ENCODE measurements around the gene RALBP1. TPM values are rescaled to one million over a fixed set of nuclear protein-coding genes. Genes with fewer than 3 reads are reported as not detected.

Gene RALBP1
- total RNA-seq, 4 donors from 2014 or later: 60.2 to 97.6 (median 72.2) TPM

GRCh38 chr18:9513971-9514512 is 38.7 kb downstream of the RALBP1 start:
- TF ChIP-seq, protein P1, sequence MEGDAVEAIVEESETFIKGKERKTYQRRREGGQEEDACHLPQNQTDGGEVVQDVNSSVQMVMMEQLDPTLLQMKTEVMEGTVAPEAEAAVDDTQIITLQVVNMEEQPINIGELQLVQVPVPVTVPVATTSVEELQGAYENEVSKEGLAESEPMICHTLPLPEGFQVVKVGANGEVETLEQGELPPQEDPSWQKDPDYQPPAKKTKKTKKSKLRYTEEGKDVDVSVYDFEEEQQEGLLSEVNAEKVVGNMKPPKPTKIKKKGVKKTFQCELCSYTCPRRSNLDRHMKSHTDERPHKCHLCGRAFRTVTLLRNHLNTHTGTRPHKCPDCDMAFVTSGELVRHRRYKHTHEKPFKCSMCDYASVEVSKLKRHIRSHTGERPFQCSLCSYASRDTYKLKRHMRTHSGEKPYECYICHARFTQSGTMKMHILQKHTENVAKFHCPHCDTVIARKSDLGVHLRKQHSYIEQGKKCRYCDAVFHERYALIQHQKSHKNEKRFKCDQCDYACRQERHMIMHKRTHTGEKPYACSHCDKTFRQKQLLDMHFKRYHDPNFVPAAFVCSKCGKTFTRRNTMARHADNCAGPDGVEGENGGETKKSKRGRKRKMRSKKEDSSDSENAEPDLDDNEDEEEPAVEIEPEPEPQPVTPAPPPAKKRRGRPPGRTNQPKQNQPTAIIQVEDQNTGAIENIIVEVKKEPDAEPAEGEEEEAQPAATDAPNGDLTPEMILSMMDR (IDR thresholded peaks at IDR 0.05): no peak
- DNase-seq (ENCODE audit: low spot score): no peak
- ATAC-seq (ENCODE audit: low FRiP score): no peak

DNA sequence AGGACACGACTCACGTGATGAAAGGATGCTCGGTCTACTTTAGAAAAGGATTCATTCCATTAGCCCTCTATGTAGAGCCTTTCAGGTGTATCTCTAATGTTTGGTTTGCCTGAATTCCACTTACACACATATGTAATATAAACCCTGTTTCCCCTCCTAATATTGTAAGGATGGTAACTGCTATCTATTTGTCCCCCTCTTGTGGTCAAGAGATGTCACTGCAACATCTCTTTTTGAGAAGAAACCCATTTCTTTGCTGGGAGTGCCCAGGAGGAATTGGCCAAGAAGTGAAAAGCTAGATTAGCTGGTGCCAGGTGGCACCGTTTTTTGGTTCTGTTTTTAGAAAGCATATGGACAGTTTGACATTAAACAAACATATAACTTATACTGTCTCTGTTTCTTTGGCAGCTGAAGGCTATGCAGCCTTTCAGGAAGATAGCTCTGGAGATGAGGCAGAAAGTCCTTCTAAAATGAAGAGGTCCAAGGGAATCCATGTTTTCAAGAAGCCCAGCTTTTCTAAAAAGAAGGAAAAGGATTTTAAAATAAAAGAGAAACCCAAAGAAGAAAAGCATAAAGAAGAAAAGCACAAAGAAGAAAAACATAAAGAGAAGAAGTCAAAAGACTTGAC is 41.2 kb downstream of the RALBP1 start:
- TF ChIP-seq, protein P1 (IDR thresholded peaks at IDR 0.05): peak in 1 of 3 donors; percentile 34
- DNase-seq (ENCODE audit: low spot score): no peak

DNA sequence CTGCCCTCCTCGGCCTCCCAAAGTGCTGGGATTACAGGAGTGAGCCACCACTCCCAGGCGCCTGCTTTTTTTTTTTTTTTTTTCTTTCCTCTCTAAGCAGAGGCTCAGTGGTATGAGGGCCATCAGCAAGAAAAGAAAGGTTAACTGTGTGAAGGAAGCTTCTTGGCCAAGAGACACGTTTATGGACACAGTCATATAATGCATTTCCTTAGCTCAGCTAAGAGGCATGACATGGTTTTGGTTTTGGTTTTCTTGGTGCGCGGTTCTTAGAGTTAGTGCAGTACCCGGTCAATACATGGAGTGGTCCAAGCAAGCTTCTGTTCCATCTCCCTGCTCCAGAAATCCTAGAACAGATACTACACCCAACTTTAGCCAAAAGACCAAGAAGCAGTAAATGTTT is 42.6 kb downstream of the RALBP1 start:
- DNase-seq (ENCODE audit: low spot score) (no peak), ATAC-seq (ENCODE audit: low FRiP score) (no peak)
- TF ChIP-seq, protein P1 (IDR thresholded peaks at IDR 0.05): no peak

More for the DNA sequence above, 41.2 kb downstream of the RALBP1 start:
- no peak for ATAC-seq (ENCODE audit: low FRiP score)

DNA sequence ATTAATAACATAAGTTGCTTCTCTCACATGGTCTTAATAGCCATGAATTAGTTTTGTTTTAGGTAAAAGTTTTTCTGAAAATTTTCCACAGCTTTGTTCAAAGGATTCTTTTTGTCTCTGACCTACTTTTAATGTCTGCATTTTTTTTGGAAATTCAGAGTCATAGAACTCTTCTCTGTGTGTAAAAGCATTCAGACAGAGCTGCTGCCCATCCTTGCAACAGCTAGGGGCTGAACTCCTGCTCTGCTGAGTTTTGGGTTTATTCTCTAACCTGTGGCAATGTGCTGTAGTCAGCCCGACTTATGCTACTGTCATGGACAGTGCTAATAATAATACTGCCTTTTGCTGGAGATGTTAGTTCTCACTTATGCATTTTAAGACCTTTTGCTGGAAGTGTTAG is 44.1 kb downstream of the RALBP1 start:
- DNase-seq (ENCODE audit: low spot score): no peak
- TF ChIP-seq, protein P1 (IDR thresholded peaks at IDR 0.05): no peak
- ATAC-seq (ENCODE audit: low FRiP score): no peak

DNA sequence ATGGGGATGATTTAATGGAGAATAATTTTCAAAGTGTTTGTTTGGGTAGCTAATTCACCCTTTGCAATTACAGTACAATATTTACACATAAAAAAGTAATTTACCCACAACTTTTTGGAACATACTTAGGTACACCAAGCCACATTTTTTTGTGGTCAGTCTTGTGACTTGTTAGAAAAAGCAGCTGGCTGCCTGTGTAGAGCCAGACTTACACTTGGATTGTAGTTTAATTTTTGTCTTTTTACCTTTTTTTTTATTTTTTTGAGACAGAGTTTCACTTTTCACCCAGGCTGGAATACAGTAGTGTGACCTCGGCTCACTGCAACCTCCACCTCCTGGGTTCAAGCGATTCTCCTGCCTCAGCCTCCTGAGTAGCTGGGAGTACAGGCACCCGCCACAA is 45.4 kb downstream of the RALBP1 start:
- ATAC-seq (ENCODE audit: low FRiP score) (no peak), DNase-seq (ENCODE audit: low spot score) (no peak)
- TF ChIP-seq, protein P1 (IDR thresholded peaks at IDR 0.05): no peak

DNA sequence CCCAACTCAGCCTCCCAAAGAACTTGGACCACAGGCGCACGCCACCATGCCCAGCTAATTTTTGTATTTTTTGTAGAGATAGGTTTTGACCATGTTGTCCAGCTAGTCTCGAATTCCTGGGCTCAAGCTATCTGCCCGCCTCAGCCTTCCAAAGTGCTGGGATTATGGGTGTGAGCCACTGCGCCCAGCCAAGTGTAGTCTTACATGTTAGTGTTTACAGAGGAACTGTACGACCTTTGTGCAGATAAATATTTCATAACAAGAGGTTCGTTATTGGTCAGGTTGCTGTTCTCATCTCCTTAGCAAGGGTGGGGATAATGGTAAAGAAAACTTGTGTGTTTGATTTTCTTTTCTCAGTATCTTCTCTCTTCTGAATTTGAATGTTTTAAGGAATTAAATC is 46.5 kb downstream of the RALBP1 start:
- DNase-seq (ENCODE audit: low spot score) (no peak), ATAC-seq (ENCODE audit: low FRiP score) (no peak)
- TF ChIP-seq, protein P1 (IDR thresholded peaks at IDR 0.05): no peak

GRCh38 chr18:9522952-9523351 is 47.6 kb downstream of the RALBP1 start:
- TF ChIP-seq, protein P1 (IDR thresholded peaks at IDR 0.05): no peak
- no peak for ATAC-seq (ENCODE audit: low FRiP score)
- DNase-seq (ENCODE audit: low spot score): no peak
